IMR-90 (cell line): Measurements from ENCODE around the gene TMEM259. TPM values are rescaled to one million over a fixed set of nuclear protein-coding genes. Genes with fewer than 3 reads are reported as not detected.

Experiments
- ATAC-seq: fragments of 200-7000 bp; cut with Tn5 transposase; 2 replicates; pipeline ENCODE4 v1.9.1; 2020; ENCODE audit warnings: low read depth, mild to moderate bottlenecking, moderate library complexity
- BruUV-seq: library from RNA; stranded (reverse); fragments of 400-500 nt; replicated peaks from 2 replicates; lab custom pipeline; 2021; lab: Mats Ljungman, UMichigan
- CTCF ChIA-PET: fragments of 300-600 bp; formaldehyde crosslinking; extraction: SDS; loops from one replicate; lab custom pipeline; 2021; ENCODE audit warnings: antibody characterized with exemption; lab: Yijun Ruan, JAX
- POLR2A ChIA-PET: fragments of 300-600 bp; sonication (Branson Sonifier 250); formaldehyde crosslinking; loops from one replicate; lab custom pipeline; 2022; ENCODE audit warnings: antibody characterized with exemption; ENCODE audit not compliant: unreplicated experiment; lab: Charles Lee
- DNase-seq: peaks from one replicate; pipeline ENCODE4 v3.0.0; 2013
- H2AFZ ChIP-seq: replicated peaks from 2 replicates; pipeline ENCODE3; 2013; ENCODE audit warnings: low read length, mild to moderate bottlenecking; ENCODE audit not compliant: poor library complexity
- H2AK5ac ChIP-seq: 2 replicates; pipeline ENCODE4 v1.6.1; 2013; ENCODE audit warnings: low read depth, low read length, inconsistent platforms
- H2AK9ac ChIP-seq: replicated peaks from 2 replicates; pipeline ENCODE3; 2013; ENCODE audit warnings: mild to moderate bottlenecking, low read depth, low read length, moderate library complexity; ENCODE audit not compliant: poor library complexity
- H2BK120ac ChIP-seq: 2 replicates; pipeline ENCODE4 v1.6.1; 2013; ENCODE audit warnings: low read depth, low read length, inconsistent platforms
- H2BK15ac ChIP-seq: 3 replicates; pipeline ENCODE4 v1.6.1; 2013; ENCODE audit warnings: low read depth, low read length, inconsistent platforms
- H2BK20ac ChIP-seq: 2 replicates; pipeline ENCODE4 v1.6.1; 2013; ENCODE audit warnings: low read depth, mild to moderate bottlenecking, inconsistent platforms, low read length, moderate library complexity
- H2BK5ac ChIP-seq: 2 replicates; pipeline ENCODE4 v1.6.1; 2013; ENCODE audit warnings: mild to moderate bottlenecking, low read depth, low read length, inconsistent platforms; ENCODE audit not compliant: poor library complexity, severe bottlenecking
- H3K14ac ChIP-seq: replicated peaks from 2 replicates; pipeline ENCODE4 v1.6.1; 2013; ENCODE audit warnings: low read depth, low read length, inconsistent platforms
- H3K18ac ChIP-seq: 2 replicates; pipeline ENCODE4 v1.6.1; 2013; ENCODE audit warnings: low read depth, low read length, control low read depth
- H3K23ac ChIP-seq: 2 replicates; pipeline ENCODE4 v1.6.1; 2013; ENCODE audit warnings: low read depth, low read length, inconsistent platforms
- H3K27ac ChIP-seq: 2 replicates; pipeline ENCODE4 v1.5.1; 2013; ENCODE audit warnings: mild to moderate bottlenecking, control low read depth, low read length; ENCODE audit not compliant: insufficient read depth
- H3K27me3 ChIP-seq: 2 replicates; pipeline ENCODE4 v1.6.1; 2013; ENCODE audit warnings: low read length; ENCODE audit not compliant: control insufficient read depth, insufficient read depth
- H3K36me3 ChIP-seq: 2 replicates; pipeline ENCODE4 v1.6.1; 2013; ENCODE audit warnings: low read length, mixed read lengths; ENCODE audit not compliant: control insufficient read depth, insufficient read depth
- H3K4ac ChIP-seq: 2 replicates; pipeline ENCODE4 v1.6.1; 2013; ENCODE audit warnings: low read depth, low read length, inconsistent platforms
- H3K4me1 ChIP-seq: 2 replicates; pipeline ENCODE4 v1.6.1; 2013; ENCODE audit warnings: low read length, mixed read lengths; ENCODE audit not compliant: control insufficient read depth, insufficient read depth
- H3K4me2 ChIP-seq: 2 replicates; pipeline ENCODE4 v1.6.1; 2013; ENCODE audit warnings: low read depth, mild to moderate bottlenecking, control low read depth, low read length, moderate library complexity
- H3K4me3 ChIP-seq: 2 replicates; pipeline ENCODE4 v1.5.1; 2013; ENCODE audit warnings: low read depth, mild to moderate bottlenecking, control low read depth, low read length, moderate library complexity; ENCODE audit not compliant: insufficient read depth
- H3K56ac ChIP-seq: 2 replicates; pipeline ENCODE4 v1.6.1; 2013; ENCODE audit warnings: low read length, inconsistent platforms; ENCODE audit not compliant: insufficient read depth; ENCODE audit errors: extremely low read depth
- H3K79me1 ChIP-seq, 2 experiments: 2 replicates each; pipeline ENCODE4 v1.6.1; 2013; ENCODE audit warnings: low read length in 2 of 2, inconsistent platforms in 1 of 2, low read depth in 1 of 2
- H3K9ac ChIP-seq: 2 replicates; pipeline ENCODE4 v1.6.1; 2013; ENCODE audit warnings: low read depth, low read length, control low read depth
- H3K9me1 ChIP-seq: 2 replicates; pipeline ENCODE4 v1.6.1; 2013; ENCODE audit warnings: low read length, inconsistent platforms; ENCODE audit not compliant: insufficient read depth
- H3K9me3 ChIP-seq: 2 replicates; pipeline ENCODE4 v1.6.1; 2013; ENCODE audit warnings: low read length; ENCODE audit not compliant: control insufficient read depth, insufficient read depth
- H4K20me1 ChIP-seq: 2 replicates; pipeline ENCODE4 v1.6.1; 2013; ENCODE audit warnings: low read length, inconsistent platforms; ENCODE audit not compliant: insufficient read depth
- H4K5ac ChIP-seq: 2 replicates; pipeline ENCODE4 v1.6.1; 2013; ENCODE audit warnings: mild to moderate bottlenecking, low read depth, low read length, control low read depth
- H4K8ac ChIP-seq, 2 experiments: 2 replicates each; pipeline ENCODE4 v1.6.1; 2013; ENCODE audit warnings: low read depth in 2 of 2, low read length in 2 of 2, control low read depth in 1 of 2, inconsistent platforms in 1 of 2
- H4K91ac ChIP-seq: 2 replicates; pipeline ENCODE4 v1.6.1; 2013; ENCODE audit warnings: low read depth, low read length, inconsistent platforms; ENCODE audit not compliant: insufficient read depth
- CHD1 ChIP-seq: IDR thresholded peaks from 2 replicates; pipeline ENCODE4 v1.6.1; 2012; ENCODE audit warnings: low read depth, low read length, improper control_type of control experiment
- CTCF ChIP-seq: conservative IDR thresholded peaks from 2 replicates; pipeline ENCODE4 v1.5.1; 2012; ENCODE audit warnings: mild to moderate bottlenecking, low read depth, low read length, improper control_type of control experiment
- MAFK ChIP-seq: IDR thresholded peaks from 2 replicates; pipeline ENCODE4 v1.6.1; 2012; ENCODE audit warnings: low read depth, low read length, improper control_type of control experiment
- NFE2L2 ChIP-seq: fragments of 150-350 bp; IDR thresholded peaks from 2 replicates; pipeline ENCODE4 v1.6.1; 2016; ENCODE audit warnings: low read depth, mild to moderate bottlenecking, low read length
- POLR2A ChIP-seq: IDR thresholded peaks from 2 replicates; pipeline ENCODE4 v1.6.1; 2012; ENCODE audit warnings: mild to moderate bottlenecking, low read depth, low read length
- WGBS, 2 experiments: methylation state at CpG; one replicate each; pipeline versions ENCODE4 v1.1.5 to v1.1.7; 2013; ENCODE audit warnings: missing lambda C conversion rate in 2 of 2; ENCODE audit not compliant: insufficient read length in 1 of 2; ENCODE audit errors: extremely low coverage in 2 of 2; 5-methylcytosine and 5-hydroxymethylcytosine counted together
- dilution Hi-C: fragments of 300-500 bp; cut with HindIII; formaldehyde crosslinking; loops from one replicate; pipeline ENCODE4 v1.14.3; 2018; ENCODE audit warnings: low sequenced_read_pairs; ENCODE audit not compliant: unreplicated experiment
- in situ Hi-C: fragments of 300-500 bp; cut with MboI; formaldehyde crosslinking; loops from 3 replicates; pipeline ENCODE4 v1.14.3; 2019; ENCODE audit warnings: low sequenced_read_pairs, inconsistent platforms, mixed read lengths
- intact Hi-C: fragments of 100-400 bp; cut with micrococcal nuclease; formaldehyde crosslinking; loops from 2 replicates; pipeline ENCODE4 v1.10.0; 2022
- polyA plus RNA-seq, 3 experiments: library from polyadenylated mRNA; depleted of rRNA; stranded (reverse); fragments of >200 nt; gene quantifications; 2 replicates each; pipeline ENCODE4 v1.2.3, GENCODE V29; 2012; ENCODE audit warnings: low replicate concordance in 1 of 3
- total RNA-seq: library from RNA; depleted of rRNA; stranded (reverse); fragments of >200 nt; gene quantifications from 2 replicates; pipeline ENCODE4 v1.2.3, GENCODE V29; 2012

The TMEM259 gene
- total and polyA plus RNA-seq, 2 of the 4 experiments (the other 2 are of a cell fraction): 22.6 to 153 TPM

- Histone ChIP-seq H3K4ac (no peak overlapping the region), H3K23ac (no peak overlapping the region), H3K9ac (no peak overlapping the region), H2AK5ac (no peak overlapping the region), H4K20me1 (no peaks in the 10 kb centered on the region; the same call in 1 of the 2 replicates), H3K56ac (no peak overlapping the region), H4K91ac (no peak overlapping the region), H3K14ac (no peak overlapping the region), H4K8ac (no peak overlapping the region), H2AFZ (no peak overlapping the region), H2BK120ac (no peak overlapping the region), H3K4me3 (no peak overlapping the region), H3K9me1 (no peaks in the 10 kb centered on the region), H3K36me3 (peaks cover 46% of the 10 kb centered on the region), H3K9me3 (no peaks in the 10 kb centered on the region), H4K5ac (no peak overlapping the region), H3K79me1 (peaks cover 0 to 5% of the 10 kb centered on the region in 2 experiments; a peak in 2 of 4 replicates), H2BK5ac (no peak overlapping the region), H2BK15ac (no peak overlapping the region), H2BK20ac (no peak overlapping the region), H2AK9ac (no peak overlapping the region), H3K4me2 (no peak overlapping the region), H3K27ac (no peak overlapping the region), H3K4me1 (peaks cover 5% of the 10 kb centered on the region), H3K18ac (no peak overlapping the region), H3K27me3 (peaks cover 13% of the 10 kb centered on the region)
- ATAC-seq (no peak), DNase-seq (no peak)
- ChIA-PET CTCF (no interaction called here), POLR2A (no interaction called here)
- dilution Hi-C loops (no loop called here), in situ Hi-C loops (no loop called here), intact Hi-C loops (no loop called here)
- BruUV-seq: no TSS peak
- TF ChIP-seq CHD1: no peak
- no peak for TF ChIP-seq CTCF
- TF ChIP-seq POLR2A: no peak
- TF ChIP-seq NFE2L2: no peak
- TF ChIP-seq MAFK: no peak
- 91% methylated on average over 6 of the region's 42 CpGs; no CpG with 5 or more reads in 1 of the 2 experiments for WGBS, 2 experiments
Observed at GRCh38 chr19:991932-992669, 28.8 kb downstream of the TMEM259 start.
